Chondrocyte (in vitro differentiated cells): ENCODE results near the gene ARAP1. TPM values are rescaled to one million over a fixed set of nuclear protein-coding genes. Genes with fewer than 3 reads are reported as not detected.

Experiments used
- DNase-seq: peaks from one replicate; pipeline ENCODE4 v3.0.0; 2021; ENCODE audit warnings: mixed read lengths, low spot score
- H3K27ac Mint-ChIP-seq: one replicate; pipeline ENCODE4 v1.8.0; 2021; ENCODE audit warnings: mild to moderate bottlenecking, moderate library complexity, mixed read lengths; ENCODE audit not compliant: unreplicated experiment
- H3K27me3 Mint-ChIP-seq: 2 replicates; pipeline ENCODE4 v1.8.0; 2021; ENCODE audit warnings: low read depth, mixed read lengths
- H3K36me3 Mint-ChIP-seq: 2 replicates; pipeline ENCODE4 v1.8.0; 2021; ENCODE audit warnings: low read depth, mixed read lengths
- H3K4me1 Mint-ChIP-seq: 2 replicates; pipeline ENCODE4 v1.8.0; 2021; ENCODE audit warnings: low read depth, mild to moderate bottlenecking, mixed read lengths
- H3K4me3 Mint-ChIP-seq: one replicate; pipeline ENCODE4 v1.8.0; 2021; ENCODE audit warnings: mild to moderate bottlenecking, moderate library complexity, mixed read lengths; ENCODE audit not compliant: unreplicated experiment
- H3K9me3 Mint-ChIP-seq: 2 replicates; pipeline ENCODE4 v1.8.0; 2021; ENCODE audit warnings: low read depth, mixed read lengths
- CTCF ChIP-seq: fragments of 200-600 bp; sonication (generic); IDR thresholded peaks from 2 replicates; pipeline ENCODE4 v1.5.0; 2021; ENCODE audit warnings: antibody characterized with exemption, mild to moderate bottlenecking, moderate library complexity
- total RNA-seq: library from RNA; stranded (reverse); gene quantifications from 3 replicates; pipeline ENCODE4 v1.2.1, GENCODE V29; 2021

Gene ARAP1
- total RNA-seq, 1 donor from 2014 or later: 45.3 TPM

- H3K4me3 Mint-ChIP-seq: no peak overlapping the region
- no peaks in the 10 kb centered on the region for H3K9me3 Mint-ChIP-seq
- DNase-seq: no peak
- TF ChIP-seq CTCF: no peak
- no peaks in the 10 kb centered on the region for H3K4me1 Mint-ChIP-seq
- no peak overlapping the region for H3K27ac Mint-ChIP-seq
- no peaks in the 10 kb centered on the region for H3K36me3 Mint-ChIP-seq
- peaks cover 14% of the 10 kb centered on the region for H3K27me3 Mint-ChIP-seq
Measured at GRCh38 chr11:72649215-72649976, 102.8 kb downstream of the ARAP1 start.

- Mint-ChIP-seq H3K27ac (no peak overlapping the region), H3K4me1 (peaks cover 6% of the 10 kb centered on the region), H3K27me3 (peaks cover 14% of the 10 kb centered on the region), H3K9me3 (no peaks in the 10 kb centered on the region), H3K4me3 (no peak overlapping the region), H3K36me3 (no peaks in the 10 kb centered on the region)
- no peak for DNase-seq
- no peak for TF ChIP-seq CTCF
Measured at GRCh38 chr11:72648384-72649136, 103.6 kb downstream of the ARAP1 start.

- Mint-ChIP-seq H3K27me3 (peaks cover 8% of the 10 kb centered on the region), H3K9me3 (no peaks in the 10 kb centered on the region), H3K36me3 (no peaks in the 10 kb centered on the region), H3K4me1 (peaks cover 8% of the 10 kb centered on the region), H3K27ac (no peak overlapping the region), H3K4me3 (no peak overlapping the region)
- no peak for TF ChIP-seq CTCF
- DNase-seq: no peak
Measured at GRCh38 chr11:72647882-72648281, 104.3 kb downstream of the ARAP1 start.

GRCh38 chr11:72646472-72646871, 105.7 kb downstream of the ARAP1 start:
- Mint-ChIP-seq H3K4me1 (peaks cover 11% of the 10 kb centered on the region), H3K9me3 (no peaks in the 10 kb centered on the region), H3K36me3 (no peaks in the 10 kb centered on the region), H3K27me3 (peaks cover 4% of the 10 kb centered on the region), H3K4me3 (no peak overlapping the region), H3K27ac (no peak overlapping the region)
- DNase-seq: no peak
- no peak for TF ChIP-seq CTCF

- peaks cover 12% of the 10 kb centered on the region for H3K4me1 Mint-ChIP-seq
- no peaks in the 10 kb centered on the region for H3K9me3 Mint-ChIP-seq
- DNase-seq: no peak
- no peak overlapping the region for H3K4me3 Mint-ChIP-seq
- no peaks in the 10 kb centered on the region for H3K36me3 Mint-ChIP-seq
- H3K27me3 Mint-ChIP-seq: peaks cover 4% of the 10 kb centered on the region
- H3K27ac Mint-ChIP-seq: no peak overlapping the region
- TF ChIP-seq CTCF: no peak
Measured at GRCh38 chr11:72646024-72646423, 106.2 kb downstream of the ARAP1 start.
